HG03060 (cell line): ENCODE data around the gene ACVR2B.

Experiments
- ATAC-seq: cut with Tn5 transposase; IDR thresholded peaks from one replicate; pipeline ENCODE4 v1.9.1; 2021; ENCODE audit warnings: low read depth, moderate number of reproducible peaks; ENCODE audit not compliant: unreplicated experiment

ACVR2B gene

DNA sequence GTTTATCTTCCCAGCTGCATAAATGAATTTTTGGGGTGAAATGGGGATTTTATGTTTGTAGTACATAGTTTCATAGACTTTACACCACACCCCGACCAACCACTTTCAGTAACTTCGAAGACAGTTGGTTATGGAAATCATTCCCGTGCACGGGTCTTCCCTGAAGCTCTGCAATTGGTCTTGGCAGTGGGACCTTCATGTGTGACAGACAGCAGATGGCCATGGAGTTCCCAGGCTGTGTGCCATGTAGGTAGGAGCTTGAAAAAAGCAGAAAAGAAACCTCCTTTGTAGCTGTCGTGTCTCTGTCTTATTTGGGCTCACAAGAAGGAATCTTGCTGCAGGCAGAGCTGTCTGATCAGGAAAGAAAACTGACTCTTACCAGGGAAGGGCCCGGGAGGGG lies 68.3 kb downstream of the ACVR2B start:
- ATAC-seq = no peak

DNA sequence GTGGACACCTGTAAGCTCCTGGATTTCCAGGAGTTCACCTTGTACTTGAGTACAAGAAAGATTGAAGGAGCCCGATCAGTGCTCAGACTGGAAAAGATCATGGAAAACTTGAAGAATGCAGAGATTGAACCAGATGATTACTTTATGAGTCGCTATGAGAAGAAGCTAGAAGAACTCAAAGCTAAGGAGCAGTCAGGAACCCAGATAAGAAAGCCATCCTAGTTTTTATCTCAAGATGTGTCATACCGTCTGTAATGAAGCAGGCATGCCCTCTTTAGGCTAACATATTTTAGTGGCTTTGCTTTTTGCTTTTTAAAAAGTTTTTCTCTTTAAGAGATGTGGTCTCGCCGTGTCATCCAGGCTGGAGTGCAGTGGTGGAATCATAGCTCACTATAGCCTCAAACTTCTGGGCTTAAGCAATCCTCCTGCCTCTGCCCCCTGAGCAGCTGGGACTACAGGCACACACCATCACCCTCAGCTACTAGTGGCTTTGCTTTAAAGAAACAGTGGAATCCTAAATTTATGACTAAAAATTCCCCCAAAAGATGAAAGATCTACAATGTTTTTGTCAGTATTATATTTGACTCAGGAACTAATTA lies 70.5 kb downstream of the ACVR2B start:
- ATAC-seq = no peak

DNA sequence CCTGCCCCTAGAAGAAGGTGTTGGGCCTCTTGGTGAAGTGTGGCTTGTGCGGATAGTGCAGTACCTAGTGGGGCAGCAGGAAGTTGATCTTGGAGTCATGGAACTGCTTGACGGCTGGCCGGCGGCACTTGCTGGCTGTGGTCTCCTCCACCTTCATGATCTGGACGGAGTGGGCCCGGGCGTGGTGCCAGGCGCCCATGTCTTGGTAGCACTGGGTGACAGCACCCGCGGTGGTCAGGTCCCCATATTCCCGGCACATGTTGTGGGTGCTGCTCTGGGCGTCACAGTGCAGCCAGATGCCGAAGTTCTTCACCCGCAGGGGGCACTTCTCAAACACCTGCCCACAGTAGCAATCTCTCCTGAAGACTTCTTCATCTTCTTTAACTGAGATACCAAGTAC lies 73.1 kb downstream of the ACVR2B start:
- ATAC-seq = no peak

DNA sequence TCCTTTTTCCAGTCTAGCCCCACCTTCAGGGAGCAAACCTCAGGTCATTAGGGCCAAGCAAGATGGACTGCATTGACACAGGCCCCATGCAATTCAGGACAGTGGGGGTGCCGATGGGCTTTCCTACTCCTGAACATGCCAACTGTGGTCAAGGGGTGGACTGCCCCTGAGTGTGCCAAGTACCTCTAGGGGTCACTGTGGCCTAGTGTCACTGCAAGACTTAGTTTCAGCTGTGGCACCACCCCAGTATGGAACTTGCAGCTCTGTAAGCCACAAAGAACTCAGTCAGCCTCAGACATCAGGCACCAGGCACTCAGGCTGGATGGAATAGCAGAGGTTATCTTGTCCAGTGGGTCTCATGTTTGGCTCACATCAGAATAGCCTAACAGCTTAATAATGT lies 74.8 kb downstream of the ACVR2B start:
- ATAC-seq = no peak

DNA sequence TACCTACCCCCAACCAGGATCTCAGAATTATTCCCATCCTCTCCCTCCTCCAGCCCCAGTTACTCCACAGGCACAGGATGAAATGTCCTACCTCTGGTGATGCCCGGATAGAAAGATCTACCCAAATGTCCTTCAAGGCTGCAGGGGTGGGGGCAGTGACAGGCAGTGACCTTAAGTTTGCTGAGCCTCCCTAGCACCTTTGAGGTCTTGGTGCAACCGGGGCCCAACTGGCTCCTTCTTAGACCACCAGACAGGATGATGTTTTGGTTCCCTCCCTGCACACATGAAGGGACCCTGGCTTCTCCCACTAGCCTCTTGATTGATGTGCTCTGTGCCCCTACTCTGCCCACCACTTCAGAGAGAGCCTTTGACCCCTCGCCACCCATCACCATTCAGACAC lies 78.8 kb downstream of the ACVR2B start:
- no peak for ATAC-seq

DNA sequence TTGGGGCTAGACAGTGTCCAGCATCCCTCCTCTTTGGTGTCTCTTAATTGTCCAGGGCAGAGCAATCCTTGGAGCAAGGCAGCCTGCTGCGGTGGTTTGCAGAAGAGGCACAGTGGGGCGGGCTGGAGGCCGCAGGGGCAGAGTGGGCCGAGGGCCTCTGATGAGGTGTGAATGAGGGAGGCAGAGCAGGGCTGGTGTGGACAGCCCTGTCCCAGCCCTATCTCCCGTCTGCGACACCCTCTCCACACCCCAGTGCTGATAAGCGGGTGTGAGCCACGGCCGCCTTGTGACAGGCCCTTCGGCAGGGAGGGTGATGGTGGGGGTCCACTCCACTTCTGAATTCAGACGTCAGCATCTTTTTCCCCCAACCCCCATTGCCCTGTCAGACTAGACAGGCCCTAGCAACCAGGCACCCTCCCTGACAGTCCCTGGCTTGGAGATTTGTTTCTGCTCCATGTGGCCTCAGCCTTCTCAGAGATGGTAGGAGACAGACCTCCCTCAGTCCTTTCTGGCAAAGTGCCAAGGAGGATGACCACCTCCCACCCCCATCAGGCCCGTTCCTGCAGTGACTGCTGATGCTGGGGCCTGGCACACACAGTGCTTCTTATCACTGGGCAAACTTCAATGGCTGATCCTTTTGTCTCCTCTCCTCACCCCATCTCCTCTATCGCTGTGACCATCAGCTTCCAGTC lies 79.7 kb downstream of the ACVR2B start:
- ATAC-seq = no peak

DNA sequence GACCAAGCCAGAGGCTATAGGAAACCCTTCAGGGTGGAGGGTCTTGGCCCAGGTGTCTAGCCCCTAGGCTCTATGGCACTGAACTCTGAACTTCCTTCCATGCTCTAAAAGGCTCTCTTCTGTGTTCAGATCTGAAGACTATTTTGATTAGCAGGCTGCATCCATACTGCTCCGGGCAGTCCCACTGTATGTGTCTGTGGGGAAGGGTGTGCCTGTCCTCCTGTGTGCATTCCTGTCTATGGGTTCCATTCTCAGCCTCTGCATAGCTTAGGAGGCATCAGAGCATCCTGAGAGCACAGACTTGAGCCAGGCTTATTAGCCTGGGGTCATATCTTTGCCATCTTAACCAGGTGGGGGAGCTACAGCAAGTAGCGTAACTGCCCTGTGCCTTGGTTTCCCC lies 80.5 kb downstream of the ACVR2B start:
- no peak for ATAC-seq

DNA sequence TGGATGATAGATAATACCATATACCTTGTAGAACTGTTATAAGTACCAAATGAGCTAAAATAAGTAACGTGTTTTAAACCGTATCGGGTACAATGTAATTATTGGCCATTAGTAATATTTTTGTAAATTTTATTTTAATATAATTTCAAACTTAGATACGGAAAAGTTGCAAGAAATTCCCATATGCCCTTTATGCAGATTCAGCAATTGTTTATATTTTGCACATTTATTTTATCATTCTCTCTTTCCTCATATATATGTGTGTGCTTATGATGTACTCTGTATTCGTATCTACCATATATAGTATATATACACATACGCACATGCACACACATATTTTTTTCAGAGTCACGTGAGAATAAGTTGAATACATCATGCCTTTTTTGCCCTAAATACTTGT lies 80.9 kb downstream of the ACVR2B start:
- no peak for ATAC-seq

DNA sequence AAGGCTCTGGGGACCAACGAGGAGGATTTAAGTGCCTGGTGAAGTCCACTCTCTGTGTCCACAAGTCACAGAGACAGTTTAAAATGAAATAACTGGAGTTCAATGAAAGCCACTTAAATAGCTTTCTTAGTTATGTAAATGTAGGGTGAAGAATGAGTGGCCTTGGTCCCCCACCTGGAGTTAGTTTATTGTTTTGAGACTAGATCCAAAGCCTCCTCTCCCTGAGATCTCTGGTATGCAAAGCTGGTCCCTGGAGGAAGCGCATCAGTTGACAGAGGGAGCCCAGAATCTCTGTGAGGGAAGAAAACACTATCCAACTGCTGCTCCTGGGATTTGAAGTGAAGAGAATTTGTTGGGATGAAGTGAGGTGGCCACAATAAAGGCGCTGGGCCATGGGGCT lies 83.0 kb downstream of the ACVR2B start:
- no peak for ATAC-seq

DNA sequence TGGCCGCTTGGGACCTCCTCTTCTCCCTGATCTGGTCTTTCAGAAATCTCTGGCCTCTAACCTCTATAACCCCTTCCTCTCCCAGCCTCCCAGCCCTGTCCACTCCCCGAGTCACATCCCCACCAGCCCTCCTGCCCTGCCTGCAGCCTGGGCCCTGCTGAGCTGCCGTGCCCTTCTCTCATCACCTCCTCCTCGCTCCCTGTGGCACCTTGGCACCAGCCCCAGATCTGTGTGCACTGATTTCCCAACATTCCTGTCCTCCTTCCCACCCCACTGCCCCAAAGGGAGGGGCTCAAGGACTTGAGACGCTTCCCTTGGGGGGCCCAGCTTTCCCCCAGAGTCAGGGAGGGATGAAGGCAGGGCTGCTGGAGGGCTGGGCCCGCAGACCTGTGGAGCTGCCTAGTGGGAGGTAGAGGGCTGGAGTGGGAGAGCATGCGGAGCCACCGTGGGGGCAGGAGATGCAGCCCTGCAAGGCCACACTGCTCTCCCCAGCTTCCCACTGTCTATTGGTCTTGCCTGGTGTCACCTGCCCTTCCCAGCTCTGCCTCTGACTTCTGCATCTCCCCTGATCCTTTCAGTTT lies 85.2 kb downstream of the ACVR2B start:
- no peak for ATAC-seq

DNA sequence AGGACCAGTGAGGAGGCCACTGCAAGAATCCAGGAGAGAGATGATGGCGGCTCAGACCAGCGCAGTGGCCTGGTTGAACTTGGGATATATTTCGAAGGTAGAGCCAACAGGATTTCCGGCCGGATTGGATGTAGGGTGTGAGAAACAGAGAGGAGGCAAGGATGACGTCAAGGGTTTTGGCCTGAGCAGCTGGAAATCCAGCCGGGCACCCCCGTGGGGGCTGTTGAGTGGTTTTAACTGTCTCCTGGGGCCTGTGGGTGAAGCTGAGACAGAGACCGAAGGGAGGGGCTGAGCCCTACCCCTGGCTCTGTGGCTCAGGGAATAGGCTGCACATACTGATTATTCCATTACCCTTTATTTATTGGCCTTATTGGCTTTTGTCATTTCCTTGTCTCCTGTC lies 88.1 kb downstream of the ACVR2B start:
- no peak for ATAC-seq
